Cardiac fibroblast (primary cell): Measurements from ENCODE around the gene TOMM5.

Source experiments
- DNase-seq, 2 donors: peaks; one replicate each; pipeline versions ENCODE4 v3.0.0 to v3.0.0-alpha.2; 2010; ENCODE audit warnings: low read depth in 2 of 2
- H3K4me3 ChIP-seq, 2 donors: replicated peaks in 1 of 2; 1 replicate in 1 of 2; 2 replicates in 1 of 2; pipeline ENCODE4 v1.5.1; 2011; ENCODE audit warnings: low read depth in 2 of 2, low read length in 2 of 2, mild to moderate bottlenecking in 2 of 2, moderate library complexity in 1 of 2
- CTCF ChIP-seq: IDR thresholded peaks from one replicate; pipeline ENCODE4 v1.5.1; 2011; ENCODE audit warnings: low read depth, mild to moderate bottlenecking, low read length, inconsistent platforms

The TOMM5 gene

GRCh38 chr9:37592108-37592951 lies at the start of gene TOMM5:
TOMM5 (minus strand) TSS chr9:37592597; CDS start chr9:37592532, 65 bp downstream.
- TF ChIP-seq CTCF = no peak
- peak within 1 kb of the TSS; percentile 99 to 100 for H3K4me3 ChIP-seq
- DNase-seq = peak; percentile 94 to 96

GRCh38 chr9:37641331-37641730 lies 48.9 kb upstream of the TOMM5 start:
- TF ChIP-seq CTCF = no peak
- no peak for DNase-seq
- no peak overlapping the region for H3K4me3 ChIP-seq

- DNase-seq = no peak
- H3K4me3 ChIP-seq = no peak overlapping the region
- no peak for TF ChIP-seq CTCF
These were observed 47.8 kb upstream of the TOMM5 start for GRCh38 chr9:37640246-37640645.

GRCh38 chr9:37639841-37640240 lies 47.4 kb upstream of the TOMM5 start:
- no peak for TF ChIP-seq CTCF
- H3K4me3 ChIP-seq = no peak overlapping the region
- no peak for DNase-seq

- no peak overlapping the region for H3K4me3 ChIP-seq
- TF ChIP-seq CTCF = no peak
- peak; percentile 6 to 18 for DNase-seq
These were observed 46.8 kb upstream of the TOMM5 start for GRCh38 chr9:37639109-37639762.

- no peak for TF ChIP-seq CTCF
- H3K4me3 ChIP-seq = no peak overlapping the region
- no peak for DNase-seq
These were observed 44.4 kb upstream of the TOMM5 start for GRCh38 chr9:37636511-37637448.
